HEK293T (cell line): ENCODE results near the gene CYP19A1.

ENCODE experiments used
- CTCF ChIA-PET: fragments of 350-600 bp; formaldehyde crosslinking; extraction: SDS; loops from one replicate; lab custom pipeline; 2021; ENCODE audit warnings: antibody characterized with exemption, inconsistent platforms; lab: Yijun Ruan, JAX
- POLR2A ChIA-PET: fragments of 350-600 bp; formaldehyde crosslinking; extraction: SDS; loops from one replicate; lab custom pipeline; 2020; ENCODE audit warnings: antibody characterized with exemption, inconsistent platforms; lab: Yijun Ruan, JAX
- DNase-seq: peaks from one replicate; pipeline ENCODE4 v3.0.0; 2012; ENCODE audit warnings: mixed read lengths; ENCODE audit errors: extremely low spot score
- ARNT ChIP-seq: fragments of 450-650 bp; IDR thresholded peaks from 2 replicates; pipeline ENCODE4 v1.6.1; 2017; ENCODE audit warnings: mild to moderate bottlenecking
- BHLHE40 ChIP-seq: fragments of 450-650 bp; IDR thresholded peaks from 2 replicates; pipeline ENCODE4 v1.6.1; 2016; ENCODE audit warnings: mild to moderate bottlenecking, moderate library complexity, borderline replicate concordance
- CTBP1 ChIP-seq: fragments of 450-650 bp; IDR thresholded peaks from 2 replicates; pipeline ENCODE4 v1.6.1; 2016; ENCODE audit warnings: borderline replicate concordance
- ELF4 ChIP-seq: fragments of 450-650 bp; IDR thresholded peaks from 2 replicates; pipeline ENCODE4 v1.6.1; 2017; ENCODE audit warnings: antibody characterized with exemption
- FOXA1 ChIP-seq: fragments of 450-650 bp; IDR thresholded peaks from 2 replicates; pipeline ENCODE4 v1.6.1; 2016; ENCODE audit warnings: mild to moderate bottlenecking
- FOXK2 ChIP-seq: fragments of 450-650 bp; IDR thresholded peaks from 2 replicates; pipeline ENCODE4 v1.6.1; 2016; ENCODE audit warnings: mild to moderate bottlenecking
- FOXM1 ChIP-seq: fragments of 450-650 bp; IDR thresholded peaks from 2 replicates; pipeline ENCODE4 v1.6.1; 2017; ENCODE audit warnings: mild to moderate bottlenecking, borderline replicate concordance
- HDGF ChIP-seq: fragments of 450-650 bp; IDR thresholded peaks from 2 replicates; pipeline ENCODE4 v1.6.1; 2017; ENCODE audit warnings: antibody characterized with exemption, borderline replicate concordance
- L3MBTL2 ChIP-seq: fragments of 450-650 bp; conservative IDR thresholded peaks from 2 replicates; pipeline ENCODE4 v1.6.1; 2016; ENCODE audit warnings: mild to moderate bottlenecking
- LEF1 ChIP-seq: fragments of 450-650 bp; IDR thresholded peaks from 2 replicates; pipeline ENCODE4 v1.6.1; 2017; ENCODE audit warnings: mild to moderate bottlenecking, borderline replicate concordance
- NFRKB ChIP-seq: fragments of 450-650 bp; IDR thresholded peaks from 2 replicates; pipeline ENCODE4 v1.6.1; 2016; ENCODE audit warnings: mild to moderate bottlenecking, moderate library complexity
- SP1 ChIP-seq: fragments of 450-650 bp; IDR thresholded peaks from 2 replicates; pipeline ENCODE4 v1.6.1; 2017
- SUZ12 ChIP-seq: fragments of 450-650 bp; IDR thresholded peaks from 2 replicates; pipeline ENCODE4 v1.6.1; 2016; ENCODE audit warnings: mild to moderate bottlenecking
- TARDBP ChIP-seq: fragments of 450-650 bp; IDR thresholded peaks from 2 replicates; pipeline ENCODE4 v1.6.1; 2016
- ZNF384 ChIP-seq: fragments of 450-650 bp; IDR thresholded peaks from 2 replicates; pipeline ENCODE4 v1.6.1; 2016
- TF ChIP-seq, protein P1 (sequence below): fragments of 450-650 bp; IDR thresholded peaks from 2 replicates; pipeline ENCODE4 v1.6.1; 2016

Gene CYP19A1

DNA sequence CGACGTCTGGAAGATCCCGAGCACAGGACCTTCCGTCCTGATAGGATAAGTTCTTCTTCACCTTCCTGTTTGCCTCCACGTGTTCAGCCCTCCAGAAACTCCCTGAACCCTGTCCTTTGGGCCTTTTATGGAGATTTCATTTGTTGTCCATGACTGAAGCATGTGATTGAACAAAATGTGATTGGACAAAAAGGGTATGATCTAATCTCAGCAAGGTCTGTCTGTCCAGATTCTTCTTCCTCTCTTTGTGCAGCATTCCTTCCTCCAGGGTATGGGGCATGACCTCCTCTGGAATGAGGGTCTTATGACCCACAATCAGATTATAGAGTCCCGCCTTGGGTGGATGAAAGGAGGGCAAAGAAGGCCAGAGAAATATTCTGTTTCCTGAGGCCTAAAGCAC, at the start of gene CYP19A1:
Gene CYP19A1 (minus strand): TSS at position 101 of the 400 bp plus-strand sequence. CDS start 95,684 bp downstream, outside the sequence.
- ChIA-PET POLR2A (no interaction called here), CTCF (no interaction called here)
- DNase-seq: no peak
- TF ChIP-seq SP1 (no peak), CTBP1 (no peak)

DNA sequence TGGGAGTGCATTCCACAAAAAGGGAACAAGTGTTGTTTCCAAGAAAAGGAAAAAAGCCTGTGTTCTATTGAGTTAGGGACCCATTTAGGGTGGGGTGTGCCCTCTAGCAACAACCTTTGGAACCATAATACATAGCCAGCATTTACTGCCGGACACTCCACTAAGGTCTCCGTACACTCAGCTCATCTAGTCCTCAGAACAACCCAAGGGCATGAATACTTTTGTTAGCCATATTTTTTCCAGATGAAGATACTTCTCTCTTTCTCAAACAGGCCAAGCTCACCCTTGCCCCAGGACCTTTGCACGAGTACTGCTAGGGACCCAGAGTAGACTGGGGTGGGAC, 49.3 kb upstream of the CYP19A1 start:
- ChIA-PET POLR2A (no interaction called here), CTCF (no interaction called here)
- TF ChIP-seq NFRKB (no peak), ZNF384 (no peak), ARNT (no peak), ELF4 (no peak), FOXM1 (no peak), FOXA1 (no peak), SUZ12 (no peak), TARDBP (no peak), CTBP1 (no peak), HDGF (no peak), L3MBTL2 (no peak), LEF1 (no peak), FOXK2 (no peak), BHLHE40 (no peak), SP1 (no peak)
- TF ChIP-seq, protein P1, sequence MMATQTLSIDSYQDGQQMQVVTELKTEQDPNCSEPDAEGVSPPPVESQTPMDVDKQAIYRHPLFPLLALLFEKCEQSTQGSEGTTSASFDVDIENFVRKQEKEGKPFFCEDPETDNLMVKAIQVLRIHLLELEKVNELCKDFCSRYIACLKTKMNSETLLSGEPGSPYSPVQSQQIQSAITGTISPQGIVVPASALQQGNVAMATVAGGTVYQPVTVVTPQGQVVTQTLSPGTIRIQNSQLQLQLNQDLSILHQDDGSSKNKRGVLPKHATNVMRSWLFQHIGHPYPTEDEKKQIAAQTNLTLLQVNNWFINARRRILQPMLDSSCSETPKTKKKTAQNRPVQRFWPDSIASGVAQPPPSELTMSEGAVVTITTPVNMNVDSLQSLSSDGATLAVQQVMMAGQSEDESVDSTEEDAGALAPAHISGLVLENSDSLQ: no peak
- no peak for DNase-seq

DNA sequence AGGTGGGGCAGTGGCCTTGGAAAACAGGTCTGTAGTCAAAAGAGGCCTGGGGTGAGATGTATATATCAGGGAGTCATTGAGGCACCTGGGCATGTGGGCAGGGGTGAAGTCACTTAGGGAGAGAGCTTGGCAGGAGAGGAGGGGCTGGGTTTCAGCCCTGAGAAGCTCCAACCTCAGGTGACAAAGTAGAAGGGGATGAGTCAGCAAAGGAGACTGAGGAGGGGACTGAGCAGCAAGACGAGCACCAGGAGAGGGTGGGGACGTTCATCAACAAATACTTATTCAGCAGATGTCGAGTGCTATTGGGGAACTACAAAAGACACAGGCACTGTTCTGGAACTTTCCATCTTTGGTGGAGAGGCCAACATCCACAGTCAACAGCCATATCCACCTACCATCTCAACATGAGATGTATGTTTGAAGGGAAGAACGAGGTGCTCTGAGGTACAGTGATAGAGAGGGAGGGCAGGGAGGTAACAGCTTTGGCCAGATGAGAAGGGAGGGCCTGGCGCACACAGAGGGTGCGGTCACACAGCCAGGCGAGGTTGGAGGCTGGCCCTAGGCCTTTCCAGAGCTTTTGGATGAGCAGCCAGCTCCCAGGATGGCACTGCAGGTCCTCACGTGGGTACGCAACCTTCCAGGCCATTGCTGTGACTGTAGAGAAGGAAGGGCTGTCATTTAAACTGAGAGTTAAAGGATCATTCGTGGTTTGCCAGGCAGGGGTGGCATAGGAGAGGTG, 48.7 kb upstream of the CYP19A1 start:
- CTCF ChIA-PET: no interaction called here
- no peak for DNase-seq
- POLR2A ChIA-PET: no interaction called here
- TF ChIP-seq ARNT (no peak), SUZ12 (no peak), TARDBP (no peak)
- TF ChIP-seq, protein P1: no peak

DNA sequence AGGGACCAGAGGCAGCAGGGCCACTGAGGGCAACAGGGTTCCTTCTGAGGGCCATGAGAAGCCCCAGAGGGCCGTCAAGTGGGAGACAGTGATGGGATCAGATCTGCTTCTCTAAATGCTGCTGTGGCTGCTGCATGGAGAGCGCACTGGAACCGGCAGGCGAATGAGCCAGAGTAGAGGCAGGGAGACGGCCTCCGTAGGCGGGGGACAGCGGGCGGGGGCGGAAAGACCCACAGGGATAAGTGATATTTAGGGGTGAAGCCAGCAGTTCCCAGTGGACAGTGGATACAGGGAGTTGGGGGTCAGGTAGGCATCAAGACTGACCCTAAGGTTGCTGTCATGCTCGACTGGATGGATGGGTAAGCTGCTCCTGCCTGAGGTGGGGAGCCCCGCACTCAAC, 48.1 kb upstream of the CYP19A1 start:
- no peak for DNase-seq
- ChIA-PET POLR2A (no interaction called here), CTCF (no interaction called here)
- TF ChIP-seq HDGF (no peak), SUZ12 (no peak), L3MBTL2 (no peak), SP1 (no peak), LEF1 (no peak), NFRKB (no peak), ARNT (no peak), ELF4 (no peak)

DNA sequence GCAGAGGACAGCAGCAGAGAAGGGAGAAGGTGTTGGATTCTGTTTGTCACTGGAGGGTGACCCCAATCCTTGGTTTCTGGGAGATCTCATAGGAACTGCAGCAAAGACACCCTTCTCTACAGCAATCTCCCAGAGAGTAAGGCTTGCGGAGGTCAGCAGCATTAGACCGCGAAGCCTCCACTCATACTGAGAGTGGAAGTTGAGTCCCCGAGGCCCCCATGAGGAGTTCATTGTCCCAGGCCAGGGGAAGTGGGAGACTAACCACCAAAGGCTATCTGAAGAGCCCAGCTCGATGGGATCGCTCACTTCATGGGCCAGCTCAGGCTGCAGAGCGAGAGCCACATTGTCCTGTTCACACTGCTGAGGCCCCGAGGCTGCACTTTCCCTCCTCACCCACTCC, 47.6 kb upstream of the CYP19A1 start:
- POLR2A ChIA-PET: no interaction called here
- no peak for TF ChIP-seq LEF1
- no peak for TF ChIP-seq FOXK2
- TF ChIP-seq SUZ12: no peak
- TF ChIP-seq L3MBTL2: no peak
- TF ChIP-seq FOXM1: no peak
- TF ChIP-seq HDGF: no peak
- TF ChIP-seq SP1: no peak
- no peak for TF ChIP-seq ZNF384
- TF ChIP-seq ARNT: no peak
- TF ChIP-seq CTBP1: no peak
- TF ChIP-seq ELF4: no peak
- TF ChIP-seq TARDBP: no peak
- TF ChIP-seq FOXA1: no peak
- TF ChIP-seq BHLHE40: no peak
- no peak for TF ChIP-seq NFRKB
- DNase-seq: no peak
- CTCF ChIA-PET: no interaction called here

DNA sequence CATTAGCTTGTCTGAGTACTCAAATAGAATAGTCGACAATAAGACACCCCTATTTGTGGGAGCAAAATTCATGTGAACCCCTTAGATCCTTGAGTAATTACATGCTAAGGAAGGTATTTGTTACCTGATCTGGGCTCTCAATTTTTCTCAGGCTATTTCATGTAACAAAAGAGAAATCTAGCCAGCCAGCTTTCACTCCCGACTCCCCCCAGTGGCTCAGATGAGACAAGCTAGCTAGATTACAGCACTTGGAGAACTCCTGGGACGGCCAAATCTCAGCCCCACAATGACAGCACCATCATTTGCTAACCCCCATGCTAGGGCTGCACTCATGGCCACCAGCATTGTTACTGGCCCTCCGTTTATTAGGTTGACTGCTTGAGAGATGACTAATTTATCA, 44.4 kb upstream of the CYP19A1 start:
- CTCF ChIA-PET: interaction anchor here (1.2 to 3.1 kb wide), 3 partner anchors 116 to 220 kb away, joined by 6 to 27 read pairs (median 9); no protein-coding TSS in a partner anchor
- POLR2A ChIA-PET: no interaction called here
- DNase-seq: peak; percentile 53
- no peak for TF ChIP-seq FOXM1
- TF ChIP-seq ELF4: no peak
- TF ChIP-seq FOXA1: no peak
- TF ChIP-seq SP1: no peak

DNA sequence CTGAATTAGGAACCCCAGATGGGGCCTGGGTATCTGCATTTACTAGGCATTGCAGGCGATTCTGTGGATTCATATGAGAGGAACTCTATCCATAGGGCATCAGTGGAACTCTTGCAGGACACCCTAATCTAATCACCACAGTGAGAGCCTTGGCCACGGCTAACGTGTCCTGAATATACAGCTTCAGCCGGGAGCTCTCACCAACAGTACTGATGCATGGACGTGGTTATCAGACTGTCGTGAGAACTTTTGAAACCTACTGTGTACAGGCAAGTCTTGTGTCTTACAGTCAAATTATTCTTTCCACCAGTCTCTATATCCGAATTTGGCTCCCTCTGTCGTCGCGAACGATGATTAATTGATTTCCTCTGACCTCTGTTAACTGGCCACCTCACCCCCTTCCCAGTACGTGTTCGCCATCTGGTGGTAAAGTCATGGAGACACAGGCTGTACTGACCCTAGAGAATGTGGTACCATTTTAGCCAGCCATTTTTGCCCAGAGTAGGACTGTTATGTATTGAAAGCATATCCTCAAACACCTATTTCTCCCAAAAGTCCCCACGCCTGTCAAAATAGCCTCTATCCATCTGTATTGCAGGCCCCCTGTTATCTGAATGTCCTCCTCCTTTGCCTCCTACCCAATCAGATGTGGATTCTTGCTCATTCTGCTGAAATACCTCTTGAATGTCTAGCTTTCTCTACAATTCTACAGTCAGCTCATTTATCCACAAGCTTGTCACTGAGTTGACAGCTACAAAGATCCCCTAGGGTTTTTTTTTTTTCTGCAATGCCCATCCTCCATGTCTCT, 42.8 kb upstream of the CYP19A1 start:
- TF ChIP-seq SP1 (no peak), BHLHE40 (no peak), ELF4 (no peak), TARDBP (no peak)
- TF ChIP-seq, protein P1: peak; percentile 93
- CTCF ChIA-PET: interaction anchor here (0.7 to 3.1 kb wide), 5 partner anchors 12 to 218 kb away, joined by 3 to 27 read pairs (median 5); no protein-coding TSS in a partner anchor
- POLR2A ChIA-PET: no interaction called here
- DNase-seq: peak; percentile 63
